Fibroblast of lung (primary cell): ENCODE measurements around the gene SPIRE1. TPM values are rescaled to one million over a fixed set of nuclear protein-coding genes. Genes with fewer than 3 reads are reported as not detected.

Experiments used
- DNase-seq, 2 donors: peaks; one replicate each; pipeline versions ENCODE4 v3.0.0 to v3.0.0-alpha.2; 2010; ENCODE audit warnings: low read depth in 2 of 2
- H2AFZ ChIP-seq: 2 replicates; pipeline ENCODE4 v1.5.1; 2012; ENCODE audit warnings: low read length, control low read depth, inconsistent platforms
- H3K27ac ChIP-seq: 2 replicates; pipeline ENCODE4 v1.5.1; 2011; ENCODE audit warnings: low read length, control low read depth; ENCODE audit not compliant: insufficient read depth
- H3K27me3 ChIP-seq: 2 replicates; pipeline ENCODE4 v1.5.1; 2011; ENCODE audit warnings: mild to moderate bottlenecking, low read length; ENCODE audit not compliant: control insufficient read depth, insufficient read depth
- H3K36me3 ChIP-seq: 2 replicates; pipeline ENCODE4 v1.5.1; 2011; ENCODE audit warnings: low read length; ENCODE audit not compliant: control insufficient read depth, insufficient read depth
- H3K4me1 ChIP-seq: 2 replicates; pipeline ENCODE4 v1.5.1; 2011; ENCODE audit warnings: low read length; ENCODE audit not compliant: control insufficient read depth, insufficient read depth; ENCODE audit errors: extremely low read depth
- H3K4me2 ChIP-seq: 2 replicates; pipeline ENCODE4 v1.5.1; 2011; ENCODE audit warnings: low read length, control low read depth; ENCODE audit not compliant: insufficient read depth; ENCODE audit errors: extremely low read depth
- H3K4me3 ChIP-seq, 4 experiments: fragments of 200-600 bp in 1 of 4; sonication (generic) in 1 of 4; replicated peaks in 1 of 4; 2 replicates each; pipeline ENCODE4 v1.5.1; 2011 to 2016; ENCODE audit warnings: low read length in 4 of 4, low read depth in 3 of 4, mild to moderate bottlenecking in 3 of 4, control low read depth in 2 of 4, inconsistent platforms in 1 of 4, mixed read lengths in 1 of 4; ENCODE audit not compliant: insufficient read depth in 1 of 4; ENCODE audit errors: control extremely low read depth in 1 of 4
- H3K79me2 ChIP-seq: 2 replicates; pipeline ENCODE4 v1.5.1; 2012; ENCODE audit warnings: mild to moderate bottlenecking, low read length, inconsistent platforms; ENCODE audit not compliant: control insufficient read depth, insufficient read depth
- H3K9ac ChIP-seq: 2 replicates; pipeline ENCODE4 v1.5.1; 2011; ENCODE audit warnings: mild to moderate bottlenecking, low read length, control low read depth; ENCODE audit not compliant: insufficient read depth
- H3K9me3 ChIP-seq: 2 replicates; pipeline ENCODE4 v1.5.1; 2012; ENCODE audit warnings: low read depth, low read length; ENCODE audit not compliant: control insufficient read depth, insufficient read depth
- H4K20me1 ChIP-seq: 2 replicates; pipeline ENCODE4 v1.5.1; 2011; ENCODE audit warnings: low read length; ENCODE audit not compliant: control insufficient read depth, insufficient read depth; ENCODE audit errors: extremely low read depth
- EZH2 ChIP-seq: IDR thresholded peaks from 2 replicates; pipeline ENCODE4 v1.5.1; 2012; ENCODE audit warnings: low read length, control low read depth, mild to moderate bottlenecking; ENCODE audit errors: missing control alignments
- polyA plus RNA-seq, 2 donors: library from polyadenylated mRNA; depleted of rRNA in 1 of 2; stranded (reverse) in 1 of 2; unstranded in 1 of 2; fragments of >200 nt; gene quantifications; 2 replicates each; pipeline ENCODE4 v1.2.1, GENCODE V29; 2011 to 2012; ENCODE audit warnings: missing spikeins in 1 of 2
- total RNA-seq: library from RNA; depleted of rRNA; stranded (reverse); fragments of >200 nt; gene quantifications from 2 replicates; pipeline ENCODE4 v1.2.1, GENCODE V29; 2014
- TF ChIP-seq, protein P1 (sequence below), 2 donors: IDR thresholded peaks in 1 of 2; conservative IDR thresholded peaks in 1 of 2; 1 replicate in 1 of 2; 2 replicates in 1 of 2; pipeline ENCODE4 v1.5.1; 2011 to 2012; ENCODE audit warnings: low read length in 2 of 2, control low read depth in 1 of 2, inconsistent platforms in 1 of 2, low read depth in 1 of 2, mild to moderate bottlenecking in 1 of 2

SPIRE1 gene
- total and polyA plus RNA-seq, 2 donors (not counting 1 experiment from before 2014, with no cell fraction given) = 19.0 to 31.0 TPM

DNA sequence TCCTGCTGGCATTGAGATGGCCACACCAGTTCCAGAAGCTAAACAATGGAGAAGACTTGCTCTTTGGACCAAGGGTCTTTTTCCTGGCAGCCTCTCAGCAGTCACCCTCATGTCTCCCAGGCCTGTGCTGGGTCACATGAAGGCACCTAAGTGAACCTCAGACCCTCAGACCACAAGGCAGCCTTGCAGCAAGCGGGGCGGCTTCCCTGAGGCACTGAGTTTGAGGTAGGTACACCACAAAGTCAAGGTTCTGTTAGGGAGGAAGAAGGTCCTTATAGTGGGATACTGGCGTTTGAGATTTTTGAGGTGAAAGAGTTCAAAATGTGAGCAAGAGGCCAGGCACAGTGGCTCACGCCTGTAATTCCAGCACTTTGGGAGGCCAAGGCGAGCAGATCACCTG lies 258.7 kb downstream of the SPIRE1 start:
- Histone ChIP-seq H3K79me2 (no peaks in the 10 kb centered on the region), H3K36me3 (no peaks in the 10 kb centered on the region), H3K27me3 (no peaks in the 10 kb centered on the region), H3K9me3 (no peaks in the 10 kb centered on the region), H3K4me1 (peaks cover 5% of the 10 kb centered on the region), H2AFZ (no peak overlapping the region), H3K9ac (no peak overlapping the region), H3K4me3 (no peak overlapping the region), H3K27ac (no peak overlapping the region), H4K20me1 (no peaks in the 10 kb centered on the region), H3K4me2 (no peak overlapping the region)
- no peak for TF ChIP-seq EZH2
- TF ChIP-seq, protein P1, sequence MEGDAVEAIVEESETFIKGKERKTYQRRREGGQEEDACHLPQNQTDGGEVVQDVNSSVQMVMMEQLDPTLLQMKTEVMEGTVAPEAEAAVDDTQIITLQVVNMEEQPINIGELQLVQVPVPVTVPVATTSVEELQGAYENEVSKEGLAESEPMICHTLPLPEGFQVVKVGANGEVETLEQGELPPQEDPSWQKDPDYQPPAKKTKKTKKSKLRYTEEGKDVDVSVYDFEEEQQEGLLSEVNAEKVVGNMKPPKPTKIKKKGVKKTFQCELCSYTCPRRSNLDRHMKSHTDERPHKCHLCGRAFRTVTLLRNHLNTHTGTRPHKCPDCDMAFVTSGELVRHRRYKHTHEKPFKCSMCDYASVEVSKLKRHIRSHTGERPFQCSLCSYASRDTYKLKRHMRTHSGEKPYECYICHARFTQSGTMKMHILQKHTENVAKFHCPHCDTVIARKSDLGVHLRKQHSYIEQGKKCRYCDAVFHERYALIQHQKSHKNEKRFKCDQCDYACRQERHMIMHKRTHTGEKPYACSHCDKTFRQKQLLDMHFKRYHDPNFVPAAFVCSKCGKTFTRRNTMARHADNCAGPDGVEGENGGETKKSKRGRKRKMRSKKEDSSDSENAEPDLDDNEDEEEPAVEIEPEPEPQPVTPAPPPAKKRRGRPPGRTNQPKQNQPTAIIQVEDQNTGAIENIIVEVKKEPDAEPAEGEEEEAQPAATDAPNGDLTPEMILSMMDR (conservative IDR thresholded peaks at IDR 0.05 in 1 of 2, IDR thresholded peaks at IDR 0.05 in 1 of 2; ENCODE audit: low read depth in 1 of 2, low read length in 2 of 2) = no peak
- DNase-seq = no peak

- H3K27ac ChIP-seq = no peak overlapping the region
- no peaks in the 10 kb centered on the region for H4K20me1 ChIP-seq
- no peak overlapping the region for H2AFZ ChIP-seq
- peaks cover 3% of the 10 kb centered on the region for H3K4me1 ChIP-seq
- no peaks in the 10 kb centered on the region for H3K79me2 ChIP-seq
- TF ChIP-seq, protein P1 (conservative IDR thresholded peaks at IDR 0.05 in 1 of 2, IDR thresholded peaks at IDR 0.05 in 1 of 2; ENCODE audit: low read depth in 1 of 2, low read length in 2 of 2) = no peak
- no peak for TF ChIP-seq EZH2
- no peaks in the 10 kb centered on the region for H3K27me3 ChIP-seq
- no peak overlapping the region for H3K9ac ChIP-seq
- H3K4me3 ChIP-seq = no peak overlapping the region
- DNase-seq = no peak
- no peaks in the 10 kb centered on the region for H3K9me3 ChIP-seq
- H3K4me2 ChIP-seq = no peak overlapping the region
- no peaks in the 10 kb centered on the region for H3K36me3 ChIP-seq
These were observed 259.3 kb downstream of the SPIRE1 start for GRCh38 chr18:12398625-12399024.

- no peak overlapping the region for H3K9ac ChIP-seq
- no peaks in the 10 kb centered on the region for H3K4me1 ChIP-seq
- no peak overlapping the region for H2AFZ ChIP-seq
- no peak for TF ChIP-seq EZH2
- TF ChIP-seq, protein P1 (conservative IDR thresholded peaks at IDR 0.05 in 1 of 2, IDR thresholded peaks at IDR 0.05 in 1 of 2; ENCODE audit: low read depth in 1 of 2, low read length in 2 of 2) = no peak
- no peak for DNase-seq
- no peak overlapping the region for H3K4me3 ChIP-seq
- no peaks in the 10 kb centered on the region for H3K36me3 ChIP-seq
- no peaks in the 10 kb centered on the region for H3K79me2 ChIP-seq
- H4K20me1 ChIP-seq = no peaks in the 10 kb centered on the region
- no peak overlapping the region for H3K4me2 ChIP-seq
- H3K27ac ChIP-seq = no peak overlapping the region
- H3K9me3 ChIP-seq = no peaks in the 10 kb centered on the region
- no peaks in the 10 kb centered on the region for H3K27me3 ChIP-seq
These were observed 260.1 kb downstream of the SPIRE1 start for GRCh38 chr18:12397793-12398192.
